ENCODE data around the gene CST7.

The CST7 gene

DNA sequence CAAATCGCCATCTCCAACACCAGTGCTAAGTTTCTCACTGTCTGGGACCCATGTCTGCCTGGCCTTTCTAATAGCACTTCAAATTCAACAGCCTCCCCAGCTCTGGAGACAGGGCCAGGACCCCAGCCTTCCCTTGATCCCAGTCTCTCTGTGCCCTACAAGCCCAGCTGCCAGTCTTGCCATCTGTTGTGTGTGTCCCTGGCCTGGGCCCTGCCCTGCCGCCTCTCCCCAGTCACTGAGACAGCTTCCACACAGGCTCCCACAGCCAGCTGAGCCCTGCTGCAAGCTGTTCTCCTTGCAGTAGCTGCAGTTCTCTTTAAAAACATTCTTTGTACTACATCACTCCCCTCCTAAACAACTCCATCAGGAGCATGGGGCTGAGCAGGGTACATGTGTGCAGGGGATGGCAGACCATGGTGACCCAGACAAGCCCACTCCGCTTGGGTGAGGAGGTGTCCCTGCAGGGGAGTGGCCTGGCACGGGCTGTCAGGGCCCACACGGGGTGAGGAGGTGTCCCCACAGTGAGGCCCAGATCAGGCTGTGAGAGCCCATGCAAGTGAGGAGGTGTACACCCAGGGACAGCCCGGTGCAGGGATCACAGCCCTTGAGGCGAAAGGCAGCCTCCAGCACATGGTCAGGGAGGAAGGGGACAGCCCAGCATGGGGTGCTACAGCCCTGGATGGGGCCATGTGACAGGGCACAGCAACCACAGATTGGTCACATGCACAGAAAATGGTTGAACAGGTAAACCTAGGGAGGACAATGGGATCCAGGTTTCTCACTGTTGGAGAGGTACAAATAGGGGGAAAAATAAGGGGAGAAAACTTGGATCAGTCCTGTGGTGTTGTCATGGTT, 16.2 kb downstream of the CST7 start:
- DNase-seq (ENCODE audit: low spot score): no peak

DNA sequence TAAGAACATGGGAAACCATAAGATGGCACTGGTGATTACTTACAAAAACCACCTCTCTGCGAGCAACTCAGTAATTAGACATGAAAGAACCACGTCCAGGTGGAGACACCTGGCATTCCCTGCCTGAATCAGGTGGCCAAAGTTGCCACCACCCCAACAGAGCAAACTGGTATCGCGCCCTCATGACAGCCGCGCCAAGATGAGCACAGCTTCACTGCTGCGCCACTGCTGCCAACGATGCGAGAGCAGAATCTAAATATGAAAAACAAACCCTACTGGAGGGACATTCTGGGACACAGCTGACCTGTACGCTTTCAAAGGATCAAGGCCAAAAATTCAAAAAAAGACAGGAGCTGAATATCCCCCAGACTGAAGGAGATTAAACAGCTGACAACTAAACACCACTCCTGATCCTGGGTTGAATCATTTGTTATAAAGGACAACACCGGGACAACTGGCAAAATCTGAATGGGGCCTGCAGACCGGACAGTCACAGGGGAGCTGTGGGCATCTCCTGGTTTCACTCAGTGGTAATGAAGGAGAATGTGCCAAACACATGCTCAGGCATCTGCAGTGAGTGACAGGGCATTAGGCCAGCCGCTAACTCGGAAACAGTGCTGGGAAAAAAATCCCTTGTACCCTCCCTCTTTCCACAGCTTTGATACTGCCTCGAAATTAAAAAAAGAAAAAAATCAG, 17.4 kb downstream of the CST7 start:
- DNase-seq (ENCODE audit: low spot score): no peak

DNA sequence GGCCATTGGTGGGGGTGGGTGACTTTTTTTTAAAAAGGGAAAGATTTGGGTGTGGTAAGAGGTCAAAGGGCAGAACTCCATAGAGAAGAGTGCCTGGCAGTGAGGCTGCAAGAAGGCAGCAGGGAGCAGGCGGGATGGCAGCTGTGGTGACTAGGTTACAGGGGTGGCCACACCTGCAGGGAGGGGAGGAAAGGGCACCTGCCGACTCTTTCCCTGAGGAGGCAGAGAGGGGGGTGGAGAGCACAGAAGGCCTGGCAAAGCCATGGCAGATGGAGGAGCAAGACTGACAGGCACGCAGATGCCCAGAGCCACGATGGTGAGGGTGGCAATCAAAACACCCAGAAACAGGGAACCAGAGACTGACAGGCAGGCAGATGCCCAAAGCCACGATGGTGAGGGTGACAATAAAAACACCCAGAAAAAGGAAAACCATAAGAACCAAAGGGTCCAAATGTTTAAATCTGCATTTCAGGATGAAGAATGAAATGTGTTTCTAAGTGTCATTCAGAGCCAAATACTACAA, 19.3 kb downstream of the CST7 start:
- no peak for DNase-seq (ENCODE audit: low spot score)

DNA sequence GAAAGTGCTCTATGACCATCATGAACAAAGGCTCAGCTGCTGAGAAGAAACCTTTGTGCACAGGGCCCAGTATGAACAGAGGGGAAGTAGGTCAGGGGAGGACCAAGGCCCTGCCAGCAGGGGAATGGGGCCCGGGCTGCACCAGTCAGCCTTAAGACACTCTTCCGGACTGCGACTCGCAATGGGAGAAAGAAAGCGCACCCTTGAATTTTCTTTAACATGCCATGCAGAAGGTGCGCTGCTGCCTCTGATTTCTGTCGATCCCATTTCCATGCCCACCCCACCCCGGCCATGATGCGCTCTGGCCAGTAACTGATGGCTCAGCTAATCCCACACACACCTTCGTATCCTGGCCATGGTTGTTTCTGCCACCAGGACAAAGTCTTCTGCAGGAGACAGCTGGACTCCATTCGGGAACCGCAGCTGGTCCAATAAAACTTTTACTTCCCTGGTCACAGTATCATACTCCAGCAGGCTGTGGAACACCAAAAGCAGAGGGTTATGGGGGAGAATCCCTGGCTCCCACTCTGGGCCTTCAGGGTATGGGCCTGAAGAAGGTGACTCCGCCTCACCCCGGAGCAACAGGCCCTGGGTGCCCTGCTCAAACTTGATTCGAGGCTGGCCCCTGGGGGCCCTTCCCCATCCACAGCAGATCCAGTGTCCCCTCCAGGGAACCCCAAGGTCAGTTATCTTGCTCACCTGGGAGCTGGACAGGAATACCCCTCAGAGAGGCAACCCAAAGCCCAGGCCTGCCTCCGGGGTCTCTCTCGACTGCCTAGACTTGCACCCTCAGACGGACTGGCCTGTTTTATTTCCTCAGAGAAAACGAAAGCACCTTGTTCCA, 20.3 kb downstream of the CST7 start:
- no peak for DNase-seq (ENCODE audit: low spot score)

DNA sequence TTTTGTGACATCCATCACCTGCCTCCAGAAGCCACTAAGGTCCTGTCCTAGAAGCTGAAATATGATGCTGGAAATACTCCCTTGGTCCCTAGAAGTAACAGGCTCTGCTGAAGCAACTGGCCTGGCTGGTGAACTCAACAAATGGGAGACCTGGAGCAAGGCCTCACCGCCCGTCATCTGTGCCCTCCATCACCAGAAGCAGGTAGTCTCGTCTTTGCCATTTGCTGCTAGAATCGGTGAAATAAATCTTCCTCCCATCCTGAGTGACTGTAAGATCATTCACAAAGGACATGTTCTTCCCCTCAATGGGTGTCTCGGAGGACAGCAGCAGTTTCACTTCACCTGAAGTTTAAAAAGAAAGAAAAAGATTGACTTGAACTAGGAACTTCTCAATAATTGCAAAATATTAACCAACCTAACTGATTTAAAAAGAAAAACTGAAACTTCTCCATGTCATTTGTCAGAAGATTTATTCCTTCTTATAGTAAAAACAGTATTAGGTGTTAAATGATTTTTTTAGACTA, 21.0 kb downstream of the CST7 start:
- DNase-seq (ENCODE audit: low spot score): no peak

- DNase-seq (ENCODE audit: low spot score): no peak
Observed at GRCh38 chr20:24970754-24971153, 21.7 kb downstream of the CST7 start.

DNA sequence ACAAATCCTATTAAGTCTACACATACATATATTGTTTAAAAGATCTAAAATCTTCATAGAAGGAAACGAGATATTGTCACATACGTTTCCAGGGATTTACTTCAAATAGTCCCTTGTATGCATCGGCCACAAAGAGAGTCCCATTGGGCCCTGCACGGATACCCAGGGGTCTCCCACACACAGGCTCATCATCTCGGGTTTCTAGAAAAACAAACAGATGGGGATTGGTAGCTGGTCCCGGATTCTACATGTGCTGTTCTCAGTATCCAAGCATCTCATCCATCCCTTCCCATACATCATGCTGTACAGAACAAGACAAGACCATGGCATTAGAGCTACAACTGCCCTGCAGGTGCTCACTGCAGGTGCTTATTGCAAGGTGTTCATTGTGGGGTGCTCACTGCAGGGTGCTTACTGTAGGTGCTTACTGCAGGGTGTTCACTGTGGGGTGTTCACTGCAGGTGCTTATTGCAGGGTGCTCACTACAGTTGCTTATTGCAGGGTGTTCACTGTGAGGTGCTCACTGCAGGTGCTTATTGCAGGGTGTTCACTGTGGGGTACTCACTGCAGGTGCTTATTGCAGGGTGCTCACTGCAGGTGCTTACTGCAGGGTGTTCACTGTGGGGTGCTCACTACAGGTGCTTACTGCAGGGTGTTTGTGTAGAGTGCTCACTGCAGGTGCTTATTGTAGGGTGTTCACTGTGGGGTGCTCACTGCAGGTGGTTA, 22.5 kb downstream of the CST7 start:
- DNase-seq (ENCODE audit: low spot score): no peak

DNA sequence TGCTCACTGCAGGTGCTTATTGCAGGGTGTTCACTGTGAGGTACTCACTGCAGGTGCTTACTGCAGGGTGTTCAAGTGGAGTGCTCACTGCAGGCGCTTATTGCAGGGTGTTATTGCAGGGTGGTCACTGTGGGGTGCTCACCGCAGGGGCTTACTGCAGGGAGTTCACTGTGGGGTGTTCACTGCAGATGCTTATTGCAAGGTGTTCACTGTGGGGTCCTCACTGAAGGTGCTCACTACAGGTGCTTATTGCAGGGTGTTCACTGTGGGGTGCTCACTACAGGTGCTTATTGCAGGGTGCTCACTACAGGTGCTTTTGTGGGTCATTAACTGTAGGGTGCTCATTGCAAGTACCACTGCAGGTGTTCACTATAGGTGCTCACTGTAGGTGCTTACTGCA, 23.3 kb downstream of the CST7 start:
- no peak for DNase-seq (ENCODE audit: low spot score)

DNA sequence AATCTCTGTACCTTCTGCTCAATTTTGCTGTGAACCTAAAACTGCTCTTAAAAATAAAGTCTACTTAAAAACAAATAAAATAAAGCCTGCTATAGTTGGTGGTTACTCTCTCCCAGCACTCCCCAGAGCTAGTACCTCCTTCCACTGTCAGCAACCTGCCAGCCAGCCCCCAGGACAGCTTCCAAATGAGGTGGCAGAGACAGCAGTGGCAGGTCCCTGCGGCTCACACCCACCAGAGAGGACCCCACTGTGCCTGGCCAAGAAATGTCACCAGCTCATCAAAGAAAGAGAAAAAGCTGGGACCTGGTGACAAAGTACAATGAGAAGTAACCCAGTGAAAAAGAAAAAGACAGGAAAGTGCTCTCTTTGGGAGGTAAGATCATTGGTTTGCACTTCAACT, 28.3 kb downstream of the CST7 start:
- DNase-seq (ENCODE audit: low spot score): no peak

DNA sequence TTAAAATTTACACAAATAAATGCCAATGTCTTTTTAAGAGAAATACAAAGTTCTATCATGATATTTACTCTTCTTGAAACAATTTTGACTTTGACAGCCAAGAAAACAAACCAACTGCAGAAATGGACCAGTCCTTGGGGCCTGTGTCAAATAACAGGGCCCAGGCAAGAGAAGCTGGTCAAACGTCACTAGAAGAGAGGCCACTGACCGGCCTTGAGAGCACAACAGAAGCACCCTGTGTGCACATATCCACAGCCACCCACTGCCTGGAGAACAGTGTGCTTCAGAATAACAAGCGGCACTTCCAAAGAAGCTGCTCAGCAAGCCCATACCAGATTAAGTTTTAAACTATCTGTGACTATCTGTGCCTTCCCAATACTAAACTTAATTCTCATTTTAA, 28.7 kb downstream of the CST7 start:
- no peak for DNase-seq (ENCODE audit: low spot score)

DNA sequence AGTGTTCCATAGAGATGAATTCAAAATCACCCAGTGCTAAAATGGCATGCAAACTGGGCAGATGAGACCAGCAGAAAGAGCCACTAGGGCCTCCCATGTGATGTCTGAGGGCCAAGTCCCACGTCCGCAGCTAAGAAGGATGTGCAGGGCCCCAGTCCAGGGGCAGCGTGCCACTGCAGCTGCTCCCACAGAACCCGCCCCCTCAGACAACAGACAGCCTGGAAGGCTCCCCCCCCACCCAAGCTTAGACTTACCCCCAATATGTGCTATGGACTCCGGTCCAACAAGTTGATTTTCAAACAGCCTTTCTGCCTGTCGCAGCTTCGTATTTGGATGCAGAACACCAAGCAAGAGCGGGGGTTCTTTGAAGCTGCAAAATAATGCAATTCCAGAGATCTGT, 29.4 kb downstream of the CST7 start:
- no peak for DNase-seq (ENCODE audit: low spot score)

GRCh38 chr20:24979036-24979960, 30.2 kb downstream of the CST7 start:
- no peak for DNase-seq (ENCODE audit: low spot score)

DNA sequence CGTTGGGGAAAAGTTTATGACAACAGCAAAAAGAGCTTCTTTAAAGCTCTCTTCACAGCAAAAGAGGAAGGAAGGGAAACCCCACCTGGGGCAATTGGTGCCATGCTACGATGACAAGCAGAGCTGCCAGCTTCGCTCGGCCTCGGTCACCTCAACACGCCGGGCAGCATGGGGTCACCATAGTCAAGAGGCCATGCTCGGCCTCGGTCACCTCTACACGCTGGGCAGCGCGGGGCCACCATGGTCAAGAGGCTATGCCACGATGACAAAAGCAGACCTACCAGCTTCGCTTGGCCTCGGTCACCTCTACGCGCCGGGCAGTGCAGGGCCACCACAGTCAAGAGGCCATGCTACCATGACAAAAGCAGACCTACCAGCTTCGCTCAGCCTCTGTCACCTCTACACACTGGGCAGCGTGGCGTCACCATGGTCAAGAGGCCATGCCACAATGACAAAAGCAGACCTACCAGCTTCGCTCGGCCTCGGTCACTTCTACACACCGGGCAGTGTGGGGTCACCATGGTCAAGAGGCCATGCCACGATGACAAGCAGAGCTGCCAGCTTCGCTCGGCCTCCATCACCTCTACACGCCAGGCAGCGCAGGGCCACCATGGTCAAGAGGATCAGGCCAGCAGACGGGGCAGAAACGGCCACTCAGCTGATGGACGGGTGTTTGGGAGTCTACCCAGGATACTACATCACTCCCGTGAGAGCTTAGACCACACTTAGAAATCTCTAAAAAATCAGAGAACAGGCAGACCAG, 31.4 kb downstream of the CST7 start:
- no peak for DNase-seq (ENCODE audit: low spot score)

DNA sequence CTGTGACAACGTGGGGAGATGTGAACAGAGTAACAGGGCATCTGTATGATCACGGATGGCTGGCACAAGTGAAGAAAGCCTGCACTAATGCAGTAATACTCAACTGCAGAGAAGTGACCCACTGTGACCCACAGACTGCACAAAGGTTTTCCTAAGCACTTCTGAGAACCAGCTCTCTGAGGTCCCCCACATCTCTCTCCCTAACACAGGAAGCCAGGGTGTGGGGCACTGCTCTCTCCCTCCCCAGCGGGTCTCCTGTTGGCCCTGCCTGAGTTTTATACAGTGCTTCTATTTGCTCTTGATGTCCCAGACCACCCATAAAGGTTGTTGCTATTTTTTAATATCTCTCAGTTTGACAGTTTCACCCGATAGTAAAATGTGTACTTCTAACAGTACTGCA, 32.2 kb downstream of the CST7 start:
- DNase-seq (ENCODE audit: low spot score): no peak

DNA sequence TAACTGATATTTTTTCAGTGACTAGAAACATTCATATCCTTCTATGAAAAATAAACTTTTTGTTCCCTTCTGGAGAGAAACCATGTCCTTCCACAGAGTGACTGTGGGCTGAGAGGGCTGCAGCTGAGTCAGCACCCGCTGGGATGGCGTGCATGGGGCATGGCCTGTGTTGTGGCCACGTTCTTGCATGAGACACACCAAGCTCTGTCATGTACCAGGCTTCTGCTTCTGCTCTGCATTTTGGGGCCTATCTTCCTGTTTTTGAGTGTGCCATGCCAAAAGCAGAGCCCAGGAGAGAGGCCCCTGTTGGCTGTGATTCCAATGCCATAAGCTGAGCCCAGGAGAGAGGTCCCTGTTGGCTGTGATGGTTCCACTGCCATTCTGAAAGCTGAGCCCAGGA, 32.7 kb downstream of the CST7 start:
- no peak for DNase-seq (ENCODE audit: low spot score)

GRCh38 chr20:24983896-24984295, 34.8 kb downstream of the CST7 start:
- DNase-seq (ENCODE audit: low spot score): no peak

DNA sequence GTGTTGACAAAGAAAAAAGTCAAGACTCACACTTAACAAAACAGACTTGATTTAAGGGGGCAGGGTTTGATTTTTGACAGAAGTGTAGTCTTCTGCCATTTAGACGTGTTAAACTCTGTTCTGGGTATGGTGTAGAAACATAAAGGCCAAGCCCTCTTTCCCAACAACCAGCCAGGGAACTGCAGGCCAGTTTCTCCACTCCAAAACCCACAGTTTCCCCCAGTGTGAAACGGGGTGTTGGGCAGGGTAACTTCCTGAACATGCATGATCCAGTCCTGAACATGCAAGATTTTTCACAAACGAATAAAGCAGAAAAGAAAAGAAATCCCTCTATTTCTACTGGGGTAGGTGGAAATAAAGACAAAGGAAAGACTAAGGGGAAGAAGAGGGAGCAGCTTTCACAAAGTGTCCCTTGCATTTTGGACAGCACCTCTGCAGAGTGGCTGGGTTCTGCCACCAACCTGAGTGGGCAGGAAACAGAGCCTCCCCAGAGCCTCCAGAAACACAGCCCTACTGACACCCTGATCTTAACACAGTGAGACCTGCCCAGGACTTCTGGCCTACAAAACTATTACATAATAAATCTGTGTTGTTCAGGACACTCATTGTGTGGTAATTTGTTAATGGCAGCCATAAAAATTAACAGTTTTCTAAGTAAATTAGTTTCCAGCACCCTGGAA, 36.0 kb downstream of the CST7 start:
- no peak for DNase-seq (ENCODE audit: low spot score)

DNA sequence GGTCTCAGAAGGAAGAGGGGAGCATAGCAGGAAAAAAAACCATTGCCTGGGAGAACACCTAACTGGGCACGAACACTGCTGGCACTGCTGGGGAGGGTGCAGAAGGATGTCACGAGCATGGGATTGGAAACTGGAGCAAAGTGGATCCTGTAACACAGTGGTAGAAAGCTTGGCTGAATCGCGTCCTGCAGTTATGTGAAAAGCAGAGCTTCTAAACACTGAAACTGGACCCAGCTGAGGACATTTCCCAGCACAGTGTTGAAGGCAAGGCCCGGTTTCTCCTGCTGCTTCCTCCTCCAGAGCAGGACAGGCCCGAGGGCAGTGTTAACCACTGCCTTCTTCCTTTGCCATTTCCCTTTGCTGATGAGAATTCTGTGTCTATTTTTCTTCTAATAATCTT, 36.7 kb downstream of the CST7 start:
- no peak for DNase-seq (ENCODE audit: low spot score)

GRCh38 chr20:24986436-24987015, 37.5 kb downstream of the CST7 start:
- no peak for DNase-seq (ENCODE audit: low spot score)
